ENCODE measurements around the gene HOXC4.
"Not testable (repeated sequence)": the region's sequence is repeated elsewhere in the genome, so short reads cannot be mapped to it uniquely, and the experiment has no call there.

Gene HOXC4

DNA sequence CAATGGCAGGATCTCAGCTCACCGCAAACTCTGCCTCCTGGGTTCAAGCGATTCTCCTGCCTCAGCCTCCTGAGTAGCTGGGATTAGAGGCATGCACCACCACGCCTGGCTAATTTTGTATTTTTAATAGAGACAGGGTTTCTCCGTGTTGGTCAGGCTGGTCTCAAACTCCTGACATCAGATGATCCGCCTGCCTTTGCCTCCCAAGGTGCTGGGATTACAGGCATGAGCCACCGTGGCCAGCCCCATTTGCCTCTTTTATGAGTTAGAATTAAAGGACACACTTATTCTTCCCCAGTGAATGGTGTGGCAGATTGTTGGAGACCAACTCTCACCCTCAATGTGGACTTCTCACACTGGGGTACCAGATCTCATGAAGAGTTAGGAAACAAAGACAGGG is 11.6 kb upstream of the HOXC4 start:
- DNase-seq = not testable (repeated sequence)

DNA sequence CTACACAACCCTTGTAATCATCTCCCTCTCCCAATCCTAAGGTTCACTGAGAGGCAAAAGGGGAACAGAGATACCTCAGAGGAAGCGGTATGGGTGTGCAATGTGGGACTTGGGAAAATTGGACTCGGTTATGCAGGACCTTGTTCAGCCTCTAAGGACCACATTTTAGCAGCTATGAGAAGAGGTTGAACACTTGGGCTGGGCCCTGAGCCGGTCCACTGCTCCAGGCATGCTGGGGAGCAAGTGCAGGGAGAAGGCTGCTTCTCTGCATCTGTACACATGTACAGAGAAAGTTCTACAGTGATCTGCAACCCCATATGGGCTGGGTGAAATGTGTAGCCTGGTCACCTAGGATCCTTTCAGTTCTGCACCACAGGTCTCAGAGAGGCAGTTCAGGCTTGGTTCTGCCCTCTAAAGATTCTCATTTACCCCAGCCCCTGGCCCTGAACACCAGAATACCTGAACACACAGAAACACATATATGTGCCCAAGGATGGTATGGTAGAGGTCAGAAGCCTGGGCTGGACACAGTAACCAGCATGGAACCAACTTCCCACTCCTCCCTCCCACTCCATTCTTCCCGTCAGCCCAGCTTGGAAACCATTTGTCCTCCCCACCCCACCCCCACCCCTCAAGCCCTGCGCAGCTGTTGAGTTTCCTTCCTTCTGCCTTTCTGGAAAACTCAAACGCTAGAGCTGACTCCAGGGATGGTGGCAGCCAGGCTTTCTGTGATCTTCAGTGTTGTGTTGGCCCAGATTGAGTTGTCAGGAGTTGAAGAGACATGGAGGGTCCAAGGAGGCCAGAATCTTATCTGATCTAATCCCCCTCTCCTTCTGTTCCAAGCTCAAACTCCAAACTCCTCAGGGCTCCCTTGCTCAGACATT is 10.4 kb upstream of the HOXC4 start:
- no peak for DNase-seq

DNA sequence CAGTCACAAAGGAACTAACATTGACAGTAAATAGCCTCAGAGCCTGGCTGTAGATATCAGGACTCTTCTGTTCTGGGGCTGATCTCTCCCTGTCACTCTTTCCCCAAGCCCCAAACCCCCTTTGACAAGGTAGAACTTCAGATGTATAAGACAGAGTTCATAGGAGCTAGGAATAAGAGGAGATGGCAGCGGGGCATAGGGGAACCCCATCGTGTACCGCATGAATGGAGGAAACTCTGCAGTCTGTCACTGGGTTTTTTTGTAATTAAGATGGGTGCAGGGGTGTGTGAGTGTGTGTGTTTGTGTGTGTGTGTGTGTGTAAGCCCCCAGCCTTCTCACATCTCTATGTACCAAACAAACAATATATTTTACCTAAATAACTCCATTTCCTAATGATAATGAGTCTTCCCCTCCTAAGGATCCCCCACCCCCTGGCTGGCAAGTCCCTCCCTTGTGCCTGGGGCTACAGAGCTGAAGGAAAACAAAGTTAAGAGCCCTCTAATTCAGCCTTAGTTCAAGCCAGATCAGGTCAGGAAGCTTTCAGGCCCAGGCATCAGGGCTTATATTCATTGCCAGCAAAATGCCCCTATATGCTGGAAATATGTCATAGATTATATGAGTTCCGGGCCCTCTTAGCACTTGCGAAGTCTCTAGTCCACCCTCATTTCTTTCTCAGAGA is 9.1 kb upstream of the HOXC4 start:
- no peak for DNase-seq

DNA sequence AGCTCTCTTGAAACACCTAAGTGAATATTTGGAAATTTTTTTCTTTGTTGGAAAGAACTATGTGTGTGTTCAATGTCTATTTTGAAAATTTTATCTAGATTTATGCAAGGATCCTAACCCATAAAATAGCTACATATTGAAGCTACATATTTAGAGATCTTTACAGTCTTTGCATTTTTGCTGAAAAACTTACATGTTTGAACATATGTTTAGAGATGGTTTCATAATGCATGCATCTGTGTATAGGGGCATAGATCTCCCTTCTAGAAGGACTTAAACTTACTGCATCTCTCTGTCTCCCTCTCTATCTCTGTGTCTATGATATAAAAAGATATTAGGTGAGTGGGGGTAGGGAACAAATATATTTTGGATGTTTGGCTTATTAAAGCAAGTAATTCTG is 8.2 kb upstream of the HOXC4 start:
- no peak for DNase-seq

DNA sequence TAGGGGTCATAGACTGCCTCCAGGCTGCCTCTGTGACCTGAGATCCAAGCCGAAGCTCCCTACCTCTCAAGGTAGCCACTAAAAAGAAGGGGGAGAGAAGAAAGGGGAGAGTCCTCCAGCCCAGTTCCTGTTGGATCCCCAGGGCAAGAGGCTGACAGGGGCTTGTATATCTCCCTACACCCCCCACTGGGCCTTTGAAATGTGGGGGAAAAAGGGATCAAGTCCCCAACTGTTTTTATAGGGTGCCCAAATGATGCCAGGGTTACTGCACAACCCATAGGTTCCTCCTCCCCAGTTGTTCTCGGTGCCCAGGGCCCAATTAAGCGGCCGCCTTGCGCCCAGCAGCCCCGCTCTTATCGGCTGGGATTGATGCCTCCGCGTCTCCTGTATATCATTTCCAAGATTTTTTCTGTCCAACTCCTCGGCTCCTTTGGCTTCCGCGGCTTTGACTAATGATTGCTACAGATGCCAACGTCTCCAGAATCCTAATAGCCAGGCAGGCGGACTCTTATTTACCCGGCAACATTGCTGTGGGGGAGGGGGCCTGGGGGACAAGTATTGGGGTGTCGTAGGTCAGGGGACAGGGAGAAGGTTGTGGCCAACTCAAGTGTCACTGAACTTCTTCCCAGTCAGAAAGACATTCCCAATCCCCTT is 7.6 kb upstream of the HOXC4 start:
- no peak for DNase-seq

DNA sequence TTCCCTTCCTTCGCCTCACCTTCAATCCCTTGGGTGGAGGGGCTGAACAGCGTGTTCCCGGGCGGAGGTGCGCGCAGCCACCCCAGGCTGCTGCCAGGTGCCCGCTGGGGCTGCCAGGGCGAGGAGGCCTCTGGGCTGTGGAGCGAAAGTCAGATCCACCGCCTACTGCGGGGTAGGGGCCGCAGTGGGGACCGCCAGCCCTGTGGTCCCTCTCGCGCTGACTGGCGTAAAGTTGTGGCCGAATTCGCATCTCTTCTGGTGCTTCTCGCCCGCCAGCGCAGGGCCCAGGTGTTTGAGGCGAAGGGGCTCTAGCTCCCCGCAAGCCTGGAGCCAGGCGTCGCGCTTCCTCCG is 6.9 kb upstream of the HOXC4 start:
- no peak for DNase-seq

DNA sequence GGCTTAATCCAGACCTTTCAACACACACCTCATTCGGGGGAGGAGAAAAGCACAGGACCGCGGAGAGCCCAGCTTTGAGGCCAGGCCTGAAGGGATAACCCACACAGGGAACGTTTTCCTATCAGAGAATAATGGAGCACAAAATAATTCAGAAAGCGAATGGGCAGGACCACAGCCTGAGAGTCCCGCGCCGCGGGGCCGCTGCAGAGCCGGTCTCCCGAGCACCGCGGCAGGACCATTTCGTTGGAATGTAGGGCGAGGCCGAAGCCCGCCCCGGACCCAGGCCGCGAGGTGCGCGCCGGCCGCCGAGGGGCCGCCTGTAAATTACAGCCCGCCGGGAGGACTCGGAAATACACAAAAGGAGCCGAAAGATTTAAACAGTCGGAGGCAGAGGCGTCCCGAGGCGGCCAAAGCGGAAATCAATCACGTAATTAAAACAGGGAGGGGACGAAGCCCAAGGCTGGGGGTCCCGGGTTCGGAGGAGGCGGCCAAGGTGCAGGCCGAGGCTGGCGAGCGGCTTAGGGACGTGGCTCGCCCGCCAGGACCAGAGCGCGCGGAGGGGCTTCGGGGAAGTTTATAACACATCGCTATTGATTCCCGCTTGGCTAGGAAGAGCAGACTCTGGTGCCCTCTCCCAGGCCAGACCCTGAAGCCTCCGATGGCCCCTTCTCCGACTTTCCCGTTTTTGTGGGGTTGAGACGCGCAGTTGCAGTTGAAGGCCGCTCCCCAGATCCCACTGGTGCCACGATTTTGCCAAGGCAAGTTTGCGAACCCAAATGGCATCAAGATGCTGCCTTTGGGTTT is 6.3 kb upstream of the HOXC4 start:
- DNase-seq = no peak

DNA sequence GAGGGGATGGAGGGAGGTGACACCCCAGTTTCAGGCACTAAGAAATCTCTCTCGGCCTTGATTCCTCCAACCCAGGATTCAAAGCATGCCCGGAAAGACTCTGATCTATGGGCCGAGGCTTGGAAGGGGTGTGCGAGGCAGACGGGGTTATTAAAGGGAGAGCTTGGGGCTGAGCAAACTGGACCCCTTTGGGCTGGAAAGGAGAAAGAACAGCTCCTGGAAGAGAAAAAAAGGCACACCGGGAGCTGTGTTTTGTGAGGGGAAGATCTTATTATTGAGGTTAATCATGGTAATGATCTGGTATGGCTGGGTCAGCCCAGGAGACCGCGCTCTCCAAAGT is 5.7 kb upstream of the HOXC4 start:
- DNase-seq = no peak

DNA sequence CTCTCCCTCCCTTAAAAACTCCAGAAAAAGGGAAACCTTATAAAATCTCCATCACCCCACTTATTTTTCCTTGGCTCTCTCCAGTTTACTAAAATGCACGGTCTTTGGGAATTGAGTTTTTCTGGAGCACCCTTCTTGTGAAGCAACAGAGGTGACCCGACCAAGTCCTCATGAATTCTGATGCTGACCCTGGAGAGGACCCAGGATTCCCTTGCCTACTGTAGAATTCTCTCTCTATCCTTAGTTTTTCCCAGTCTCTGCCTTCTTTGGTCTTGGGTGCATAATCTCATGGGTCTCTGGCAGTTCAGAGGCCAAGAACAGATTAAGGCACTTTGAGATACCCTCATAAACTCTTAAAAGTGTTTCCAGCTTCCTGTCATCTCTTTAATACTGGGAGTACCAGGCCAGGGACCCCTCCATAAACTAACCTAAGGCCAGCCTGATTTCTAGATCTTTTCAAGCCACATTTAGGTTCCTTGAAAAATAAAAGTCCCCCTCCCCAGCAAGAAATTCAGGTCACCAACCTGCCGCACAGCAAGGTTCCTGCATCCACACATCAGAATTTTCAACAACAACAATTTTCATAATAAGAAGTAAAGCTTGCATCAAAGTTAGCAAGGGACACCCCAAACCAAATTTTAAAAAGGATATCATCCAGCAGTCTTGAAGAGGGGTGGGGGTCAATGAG is 5.1 kb upstream of the HOXC4 start:
- no peak for DNase-seq

DNA sequence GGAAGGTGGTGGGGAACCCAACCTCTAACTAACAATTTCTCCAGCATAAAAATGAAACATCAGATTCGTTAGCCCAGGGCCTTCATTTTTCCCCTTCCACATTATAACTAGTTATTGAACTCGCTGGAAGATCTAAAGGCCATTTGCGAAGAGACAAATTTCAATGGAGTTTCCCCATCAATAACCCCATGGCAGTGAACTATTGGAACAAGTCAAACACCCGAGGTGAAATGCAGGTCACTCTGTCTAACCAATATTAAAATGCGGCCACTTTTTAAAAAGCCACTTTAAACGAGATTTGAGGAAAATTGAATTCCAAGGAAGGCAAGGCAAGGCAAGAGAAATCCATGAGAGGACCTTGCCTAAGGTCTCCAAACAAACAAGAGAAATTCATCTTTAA is 4.5 kb upstream of the HOXC4 start:
- DNase-seq = no peak

DNA sequence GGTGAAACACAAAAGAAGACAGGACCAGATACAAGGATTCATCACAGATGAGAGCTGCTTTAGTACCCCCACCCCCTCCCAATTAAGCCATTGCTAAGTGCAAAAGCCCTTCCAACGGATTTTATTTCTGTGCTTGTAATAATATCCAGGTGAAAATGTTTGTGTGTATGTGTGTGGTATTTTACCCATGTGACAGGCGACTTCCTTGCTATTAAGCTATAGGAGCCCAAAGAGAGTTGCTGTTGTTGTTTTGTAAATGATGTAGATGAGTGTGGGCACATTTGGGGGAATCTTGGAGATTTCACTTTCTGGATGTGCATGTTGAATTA is 3.2 kb upstream of the HOXC4 start:
- DNase-seq = no peak

DNA sequence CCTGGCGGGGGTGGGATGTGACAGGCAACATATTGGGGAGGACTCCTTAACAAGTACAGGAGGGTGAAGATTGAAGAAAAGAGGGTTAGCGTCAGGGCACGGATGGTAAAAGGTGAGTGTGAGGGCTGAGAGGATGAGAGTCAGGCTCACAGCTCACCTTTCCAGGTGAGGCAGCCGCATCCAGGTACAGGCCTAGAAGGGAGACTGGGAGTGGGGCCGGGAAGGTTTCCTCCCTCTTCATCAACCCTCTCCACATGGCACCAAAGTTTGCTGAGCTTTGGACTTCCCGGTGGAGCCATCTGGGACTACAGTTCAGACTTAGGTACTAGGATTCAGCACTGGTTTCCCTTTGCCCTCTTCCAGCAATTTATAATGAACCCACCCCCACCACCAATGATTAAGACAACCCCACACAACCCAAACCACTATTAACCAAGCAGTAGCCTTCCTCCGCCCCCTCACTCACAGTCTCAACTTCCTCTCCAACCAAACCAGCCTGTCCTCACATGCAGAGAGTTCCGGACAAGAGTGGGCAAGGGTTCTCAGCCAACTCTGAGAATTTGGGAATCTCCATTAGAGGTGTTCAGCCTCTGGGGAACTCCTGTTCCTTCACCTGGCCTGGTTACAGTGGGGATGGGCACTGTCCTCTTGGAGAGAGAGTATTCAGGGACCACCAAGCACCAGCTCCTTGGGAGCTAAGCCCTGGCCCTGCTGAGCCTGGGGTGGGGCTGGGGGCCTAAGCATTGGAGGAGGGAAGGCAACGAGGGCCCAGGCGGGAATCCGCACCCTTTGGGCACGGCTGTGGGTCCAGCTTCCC is 2.4 kb upstream of the HOXC4 start:
- no peak for DNase-seq

DNA sequence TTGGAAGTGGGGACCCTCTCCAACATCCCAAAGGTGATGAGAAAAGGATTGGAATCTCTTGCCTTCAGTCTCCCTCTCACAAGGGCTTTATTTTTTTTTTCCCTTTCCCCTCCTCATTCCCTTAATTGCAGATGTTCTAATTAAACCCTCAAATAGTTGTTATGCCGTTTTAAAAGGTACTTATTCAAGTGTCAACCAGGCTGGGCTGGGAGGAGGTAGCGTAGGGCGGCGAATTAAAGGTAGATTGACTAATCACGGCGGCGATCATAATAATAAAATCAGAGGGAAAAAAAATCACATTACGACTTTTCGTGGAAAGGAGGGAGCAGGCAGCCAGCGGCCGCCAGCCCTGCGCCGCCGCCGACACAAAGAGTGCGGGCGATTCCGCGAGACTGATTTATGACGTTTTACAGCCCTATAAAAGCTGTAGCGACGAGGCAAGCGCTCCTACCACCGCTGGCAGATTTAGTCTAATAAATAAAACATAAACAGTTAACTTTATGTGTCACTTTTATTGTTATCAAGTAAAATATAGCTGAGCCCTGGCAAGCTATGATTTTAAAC is 1.7 kb upstream of the HOXC4 start:
- no peak for DNase-seq

DNA sequence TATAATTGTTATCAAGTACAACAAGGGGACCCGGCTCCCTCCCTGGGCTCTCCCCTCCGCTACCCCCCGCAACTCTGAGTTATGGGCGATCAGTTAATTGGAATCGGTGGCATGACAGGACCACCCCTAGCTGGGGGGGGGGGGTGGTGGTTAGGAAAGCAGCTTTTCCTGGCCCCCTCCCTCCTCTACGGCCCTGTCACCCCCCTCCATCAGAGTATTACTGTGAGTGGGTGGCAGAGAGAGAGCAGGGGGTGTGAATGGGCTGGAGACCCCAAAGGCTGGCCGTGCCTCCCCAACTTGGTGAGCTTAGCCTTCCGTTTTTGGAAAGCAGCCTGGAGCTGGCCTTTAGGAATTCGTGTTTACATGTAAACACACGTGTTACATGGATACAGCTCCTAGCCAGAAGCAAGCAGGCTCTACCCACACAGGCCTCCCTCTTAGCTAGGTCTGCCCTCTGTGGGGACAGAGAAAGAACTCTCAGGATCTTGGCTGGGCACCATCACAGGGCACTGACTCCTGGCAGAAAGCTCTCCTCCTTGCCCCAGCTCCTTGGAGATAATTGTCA is 1.1 kb upstream of the HOXC4 start:
- no peak for DNase-seq

DNA sequence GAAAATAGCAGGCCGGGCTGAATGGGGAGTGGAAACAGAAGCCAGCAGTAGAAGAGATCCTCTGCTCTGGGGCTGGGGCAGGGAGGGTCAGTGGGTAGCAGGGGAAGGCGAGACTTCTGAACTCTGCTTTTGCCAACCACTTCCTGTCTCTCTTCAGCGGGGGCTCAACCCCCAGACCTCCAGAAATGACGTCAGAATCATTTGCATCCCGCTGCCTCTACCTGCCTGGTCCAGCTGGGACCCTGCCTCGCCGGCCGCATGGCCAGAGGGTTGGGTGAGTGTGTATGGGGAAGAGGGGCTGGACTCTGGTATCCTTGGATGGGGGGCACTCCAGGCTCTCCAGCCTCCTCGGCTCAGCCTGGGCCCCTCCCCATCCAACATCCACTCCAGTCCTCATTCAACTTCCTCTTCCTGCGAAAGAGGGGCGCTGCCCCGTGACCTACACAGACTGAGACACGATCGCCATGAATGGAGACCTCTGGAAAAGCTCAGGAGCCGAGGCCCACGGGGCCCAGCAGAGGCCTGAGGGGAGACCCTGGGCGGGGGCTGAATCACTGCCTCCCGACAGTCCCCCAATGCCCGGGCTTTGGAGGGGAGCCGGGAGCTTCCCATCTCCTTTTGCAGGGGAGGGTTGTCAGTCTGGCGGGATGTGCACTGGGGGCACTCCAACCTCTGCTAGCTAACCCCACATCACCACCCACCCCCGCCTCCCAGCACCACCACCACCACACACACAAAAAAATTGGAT is 458 bp upstream of the HOXC4 start:
- no peak for DNase-seq

DNA sequence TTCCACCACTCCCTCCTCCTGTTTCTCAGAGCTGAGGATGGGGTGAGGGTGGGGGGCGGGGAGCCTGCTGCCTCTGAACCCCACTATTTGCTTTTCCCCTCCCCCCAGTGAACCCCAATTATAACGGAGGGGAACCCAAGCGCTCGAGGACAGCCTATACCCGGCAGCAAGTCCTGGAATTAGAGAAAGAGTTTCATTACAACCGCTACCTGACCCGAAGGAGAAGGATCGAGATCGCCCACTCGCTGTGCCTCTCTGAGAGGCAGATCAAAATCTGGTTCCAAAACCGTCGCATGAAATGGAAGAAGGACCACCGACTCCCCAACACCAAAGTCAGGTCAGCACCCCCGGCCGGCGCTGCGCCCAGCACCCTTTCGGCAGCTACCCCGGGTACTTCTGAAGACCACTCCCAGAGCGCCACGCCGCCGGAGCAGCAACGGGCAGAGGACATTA is 1.1 kb downstream of the HOXC4 start:
- DNase-seq = no peak

DNA sequence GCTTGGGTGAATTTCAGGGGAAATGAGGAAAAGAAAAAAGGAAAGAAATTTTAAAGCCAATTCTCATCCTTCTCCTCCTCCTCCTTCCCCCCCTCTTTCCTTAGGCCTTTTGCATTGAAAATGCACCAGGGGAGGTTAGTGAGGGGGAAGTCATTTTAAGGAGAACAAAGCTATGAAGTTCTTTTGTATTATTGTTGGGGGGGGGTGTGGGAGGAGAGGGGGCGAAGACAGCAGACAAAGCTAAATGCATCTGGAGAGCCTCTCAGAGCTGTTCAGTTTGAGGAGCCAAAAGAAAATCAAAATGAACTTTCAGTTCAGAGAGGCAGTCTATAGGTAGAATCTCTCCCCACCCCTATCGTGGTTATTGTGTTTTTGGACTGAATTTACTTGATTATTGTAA is 1.9 kb downstream of the HOXC4 start:
- DNase-seq = no peak

DNA sequence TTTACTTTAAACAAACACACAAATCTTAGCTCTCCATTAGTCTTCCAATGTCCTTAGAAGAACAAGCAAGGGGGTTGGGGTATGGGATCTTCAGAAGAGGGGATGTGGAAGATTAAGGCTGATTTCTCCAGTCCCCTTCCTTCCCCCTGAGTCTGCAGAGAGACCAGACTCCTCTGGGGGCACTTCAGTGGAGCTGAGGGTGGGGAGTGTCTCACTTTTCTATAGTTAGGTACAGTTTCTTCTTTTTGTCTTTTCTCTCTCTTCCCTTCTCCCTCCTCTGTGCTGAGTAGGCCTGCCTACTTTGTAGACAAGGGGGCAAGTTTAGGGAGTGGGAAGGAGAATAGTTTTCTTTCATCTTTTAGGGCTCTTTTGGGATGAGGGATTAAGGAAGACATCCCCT is 2.5 kb downstream of the HOXC4 start:
- DNase-seq = no peak

DNA sequence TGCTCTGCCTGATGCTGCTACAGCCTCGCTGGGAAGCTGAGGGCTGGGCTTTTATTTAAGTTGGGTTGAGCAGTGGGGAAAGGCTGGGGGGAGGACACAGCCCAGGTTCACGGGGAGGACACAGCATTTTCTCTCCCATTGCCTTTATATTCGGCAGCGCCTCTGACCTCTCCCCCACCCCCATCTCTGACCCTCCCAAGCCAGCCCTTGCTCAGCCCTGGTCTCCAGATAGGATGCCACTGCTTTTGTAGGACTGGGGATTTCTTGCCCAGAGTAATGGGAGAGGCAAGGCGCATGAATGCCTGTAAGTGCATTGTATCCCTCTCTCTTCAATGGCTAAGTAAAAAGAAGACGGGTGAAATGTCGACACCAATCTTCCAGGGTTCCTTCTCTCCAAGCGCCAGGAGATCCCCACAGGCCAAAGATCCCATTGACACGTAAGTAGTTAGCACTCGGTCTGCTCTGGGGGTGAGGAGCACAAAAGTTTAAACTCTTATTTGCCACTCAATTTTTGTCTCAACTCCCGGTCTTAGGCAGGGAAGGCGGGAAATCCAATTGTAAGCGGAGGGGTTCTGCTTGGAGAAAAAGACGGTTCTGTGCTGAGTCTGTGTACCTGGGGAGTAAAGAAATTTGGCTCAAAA is 4.6 kb downstream of the HOXC4 start:
- DNase-seq = no peak

DNA sequence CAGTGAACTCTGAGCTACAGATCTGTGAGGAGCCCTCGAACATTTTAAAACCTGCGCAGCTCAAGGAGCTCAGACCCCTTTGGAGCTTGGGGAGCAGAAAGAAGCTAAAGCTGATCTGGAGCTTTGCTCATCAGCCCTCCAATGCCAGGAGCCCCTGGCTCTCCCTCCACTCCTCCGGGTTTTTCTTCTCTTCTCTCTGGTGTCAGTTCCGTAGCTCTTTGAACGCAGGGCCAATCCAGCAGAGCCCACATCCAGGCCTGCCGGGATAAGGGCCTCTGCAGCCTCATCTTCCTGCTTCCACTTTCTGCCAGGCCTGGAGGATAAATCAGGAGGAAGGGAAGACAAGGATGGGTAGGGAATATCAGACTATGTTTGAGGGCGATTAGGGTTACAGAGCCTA is 6.0 kb downstream of the HOXC4 start:
- DNase-seq = no peak

All from CD4-positive, alpha-beta T cell treated with Interleukin-6 for 4 hours (primary cell).